ENCODE results near the gene KRTAP10-11. TPM values are rescaled to one million over a fixed set of nuclear protein-coding genes. Genes with fewer than 3 reads are reported as not detected.

KRTAP10-11 gene
- total RNA-seq, 1 donor from 2014 or later = not detected

DNA sequence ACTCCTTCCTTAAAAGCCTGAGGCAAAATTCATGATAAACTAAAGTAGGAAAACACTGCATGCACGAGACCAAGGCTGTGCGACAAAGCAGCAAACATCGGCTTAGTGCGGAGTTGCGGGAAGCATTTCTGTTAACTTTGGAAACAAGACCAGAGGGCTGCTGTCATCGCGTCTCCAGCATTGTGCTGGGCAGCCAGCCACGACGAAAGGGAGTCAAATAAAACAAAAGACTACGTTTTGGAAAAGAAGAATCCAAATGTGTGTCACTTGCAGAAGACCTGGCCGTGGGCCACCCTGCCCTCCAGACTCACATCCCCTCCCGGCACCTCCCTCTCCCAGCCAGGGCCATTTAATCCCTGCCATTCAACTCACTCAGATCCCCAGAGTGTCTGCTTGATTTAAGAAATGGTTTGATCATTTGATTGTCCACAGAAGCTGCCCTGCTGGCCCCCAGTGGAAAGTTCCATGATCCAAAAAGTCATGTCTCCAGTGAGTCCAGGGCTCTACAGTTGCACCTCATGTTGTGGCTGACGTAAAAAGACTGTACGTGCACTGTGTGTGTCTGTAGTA, 2.4 kb upstream of the KRTAP10-11 start:
- TF ChIP-seq, protein P1, sequence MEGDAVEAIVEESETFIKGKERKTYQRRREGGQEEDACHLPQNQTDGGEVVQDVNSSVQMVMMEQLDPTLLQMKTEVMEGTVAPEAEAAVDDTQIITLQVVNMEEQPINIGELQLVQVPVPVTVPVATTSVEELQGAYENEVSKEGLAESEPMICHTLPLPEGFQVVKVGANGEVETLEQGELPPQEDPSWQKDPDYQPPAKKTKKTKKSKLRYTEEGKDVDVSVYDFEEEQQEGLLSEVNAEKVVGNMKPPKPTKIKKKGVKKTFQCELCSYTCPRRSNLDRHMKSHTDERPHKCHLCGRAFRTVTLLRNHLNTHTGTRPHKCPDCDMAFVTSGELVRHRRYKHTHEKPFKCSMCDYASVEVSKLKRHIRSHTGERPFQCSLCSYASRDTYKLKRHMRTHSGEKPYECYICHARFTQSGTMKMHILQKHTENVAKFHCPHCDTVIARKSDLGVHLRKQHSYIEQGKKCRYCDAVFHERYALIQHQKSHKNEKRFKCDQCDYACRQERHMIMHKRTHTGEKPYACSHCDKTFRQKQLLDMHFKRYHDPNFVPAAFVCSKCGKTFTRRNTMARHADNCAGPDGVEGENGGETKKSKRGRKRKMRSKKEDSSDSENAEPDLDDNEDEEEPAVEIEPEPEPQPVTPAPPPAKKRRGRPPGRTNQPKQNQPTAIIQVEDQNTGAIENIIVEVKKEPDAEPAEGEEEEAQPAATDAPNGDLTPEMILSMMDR (conservative IDR thresholded peaks at IDR 0.05) = no peak
- Mint-ChIP-seq H3K4me1 (ENCODE audit: unreplicated experiment) (peaks cover 4% of the 10 kb centered on the region), H3K36me3 (no peaks in the 10 kb centered on the region), H3K9me3 (peaks cover 18% of the 10 kb centered on the region), H3K27ac (no peak overlapping the region), H3K27me3 (peaks cover 9% of the 10 kb centered on the region), H3K4me3 (no peak overlapping the region)
- DNase-seq (ENCODE audit: extremely low spot score, unreplicated experiment) = no peak

GRCh38 chr21:44644878-44645277, 1.3 kb upstream of the KRTAP10-11 start:
- DNase-seq (ENCODE audit: extremely low spot score, unreplicated experiment) = no peak
- no peaks in the 10 kb centered on the region for H3K36me3 Mint-ChIP-seq
- H3K4me1 Mint-ChIP-seq (ENCODE audit: unreplicated experiment) = peaks cover 4% of the 10 kb centered on the region
- H3K9me3 Mint-ChIP-seq = peaks cover 18% of the 10 kb centered on the region
- H3K27ac Mint-ChIP-seq = no peak overlapping the region
- H3K27me3 Mint-ChIP-seq = peaks cover 9% of the 10 kb centered on the region
- TF ChIP-seq, protein P1 (conservative IDR thresholded peaks at IDR 0.05) = no peak
- no peak overlapping the region for H3K4me3 Mint-ChIP-seq

DNA sequence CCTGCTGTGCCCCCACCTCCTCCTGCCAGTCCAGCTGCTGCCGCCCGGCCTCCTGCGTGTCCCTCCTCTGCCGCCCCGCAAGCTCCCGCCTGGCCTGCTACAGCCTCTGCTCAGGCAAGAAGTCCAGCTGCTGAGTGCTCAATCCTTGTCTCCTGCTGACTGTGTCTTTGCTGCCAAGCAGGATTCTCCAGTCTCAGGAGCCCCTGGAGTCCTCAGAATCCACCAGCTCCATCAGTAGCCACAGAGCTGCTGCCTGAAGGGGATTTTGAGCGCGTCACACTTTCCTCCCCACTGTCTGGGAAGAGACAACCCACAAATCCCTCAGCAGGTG, 973 bp downstream of the KRTAP10-11 start:
- Mint-ChIP-seq H3K9me3 (peaks cover 12% of the 10 kb centered on the region), H3K27ac (no peak overlapping the region), H3K4me1 (ENCODE audit: unreplicated experiment) (peaks cover 4% of the 10 kb centered on the region), H3K4me3 (no peak overlapping the region), H3K27me3 (peaks cover 9% of the 10 kb centered on the region), H3K36me3 (no peaks in the 10 kb centered on the region)
- TF ChIP-seq, protein P1 (conservative IDR thresholded peaks at IDR 0.05) = no peak
- DNase-seq (ENCODE audit: extremely low spot score, unreplicated experiment) = no peak

- Mint-ChIP-seq H3K27me3 (peaks cover 9% of the 10 kb centered on the region), H3K9me3 (peaks cover 9% of the 10 kb centered on the region), H3K4me1 (ENCODE audit: unreplicated experiment) (peaks cover 4% of the 10 kb centered on the region), H3K36me3 (no peaks in the 10 kb centered on the region), H3K4me3 (no peak overlapping the region), H3K27ac (no peak overlapping the region)
- peak; percentile 60 for DNase-seq (ENCODE audit: extremely low spot score, unreplicated experiment)
- TF ChIP-seq, protein P1 (conservative IDR thresholded peaks at IDR 0.05) = no peak
Measured at GRCh38 chr21:44648557-44649311, 2.5 kb downstream of the KRTAP10-11 start.

GRCh38 chr21:44649521-44650100, 3.4 kb downstream of the KRTAP10-11 start:
- peaks cover 5% of the 10 kb centered on the region for H3K9me3 Mint-ChIP-seq
- no peaks in the 10 kb centered on the region for H3K36me3 Mint-ChIP-seq
- no peak overlapping the region for H3K27ac Mint-ChIP-seq
- peaks cover 7% of the 10 kb centered on the region for H3K27me3 Mint-ChIP-seq
- TF ChIP-seq, protein P1 (conservative IDR thresholded peaks at IDR 0.05) = no peak
- DNase-seq (ENCODE audit: extremely low spot score, unreplicated experiment) = peak; percentile 59
- H3K4me3 Mint-ChIP-seq = no peak overlapping the region
- H3K4me1 Mint-ChIP-seq (ENCODE audit: unreplicated experiment) = peaks cover 4% of the 10 kb centered on the region

All from type B pancreatic cell (in vitro differentiated cells).